ENCODE results near the gene BPIFB2. TPM values are rescaled to one million over a fixed set of nuclear protein-coding genes. Genes with fewer than 3 reads are reported as not detected.

The BPIFB2 gene
- total and polyA plus RNA-seq, 2 donors (not counting 1 experiment from before 2014, with no cell fraction given) = not detected

- no peak for DNase-seq (ENCODE audit: low read depth in 2 of 2)
- no peak overlapping the region for H3K4me3 ChIP-seq (replicated peaks in 1 of 4; ENCODE audit: control extremely low read depth in 1 of 4, insufficient read depth in 1 of 4, low read depth in 3 of 4, low read length in 4 of 4)
- H2AFZ ChIP-seq (ENCODE audit: low read length) = no peak overlapping the region
- H3K4me1 ChIP-seq (ENCODE audit: control insufficient read depth, extremely low read depth, insufficient read depth, low read length) = no peaks in the 10 kb centered on the region
- no peak overlapping the region for H3K4me2 ChIP-seq (ENCODE audit: extremely low read depth, insufficient read depth, low read length)
- H3K9ac ChIP-seq (ENCODE audit: insufficient read depth, low read length) = no peak overlapping the region
- no peaks in the 10 kb centered on the region for H3K27me3 ChIP-seq (ENCODE audit: control insufficient read depth, insufficient read depth, low read length)
- H3K27ac ChIP-seq (ENCODE audit: insufficient read depth, low read length) = no peak overlapping the region
- no peaks in the 10 kb centered on the region for H3K9me3 ChIP-seq (ENCODE audit: control insufficient read depth, insufficient read depth, low read depth, low read length)
- H4K20me1 ChIP-seq (ENCODE audit: control insufficient read depth, extremely low read depth, insufficient read depth, low read length) = no peaks in the 10 kb centered on the region
- no peaks in the 10 kb centered on the region for H3K79me2 ChIP-seq (ENCODE audit: control insufficient read depth, insufficient read depth, low read length)
- TF ChIP-seq, protein P1, sequence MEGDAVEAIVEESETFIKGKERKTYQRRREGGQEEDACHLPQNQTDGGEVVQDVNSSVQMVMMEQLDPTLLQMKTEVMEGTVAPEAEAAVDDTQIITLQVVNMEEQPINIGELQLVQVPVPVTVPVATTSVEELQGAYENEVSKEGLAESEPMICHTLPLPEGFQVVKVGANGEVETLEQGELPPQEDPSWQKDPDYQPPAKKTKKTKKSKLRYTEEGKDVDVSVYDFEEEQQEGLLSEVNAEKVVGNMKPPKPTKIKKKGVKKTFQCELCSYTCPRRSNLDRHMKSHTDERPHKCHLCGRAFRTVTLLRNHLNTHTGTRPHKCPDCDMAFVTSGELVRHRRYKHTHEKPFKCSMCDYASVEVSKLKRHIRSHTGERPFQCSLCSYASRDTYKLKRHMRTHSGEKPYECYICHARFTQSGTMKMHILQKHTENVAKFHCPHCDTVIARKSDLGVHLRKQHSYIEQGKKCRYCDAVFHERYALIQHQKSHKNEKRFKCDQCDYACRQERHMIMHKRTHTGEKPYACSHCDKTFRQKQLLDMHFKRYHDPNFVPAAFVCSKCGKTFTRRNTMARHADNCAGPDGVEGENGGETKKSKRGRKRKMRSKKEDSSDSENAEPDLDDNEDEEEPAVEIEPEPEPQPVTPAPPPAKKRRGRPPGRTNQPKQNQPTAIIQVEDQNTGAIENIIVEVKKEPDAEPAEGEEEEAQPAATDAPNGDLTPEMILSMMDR (conservative IDR thresholded peaks at IDR 0.05 in 1 of 2, IDR thresholded peaks at IDR 0.05 in 1 of 2; ENCODE audit: low read depth in 1 of 2, low read length in 2 of 2) = no peak
- no peak for TF ChIP-seq EZH2 (IDR thresholded peaks at IDR 0.05; ENCODE audit: low read length, missing control alignments)
- no peaks in the 10 kb centered on the region for H3K36me3 ChIP-seq (ENCODE audit: control insufficient read depth, insufficient read depth, low read length)
Measured at GRCh38 chr20:32984196-32984595, 23.3 kb upstream of the BPIFB2 start.

DNA sequence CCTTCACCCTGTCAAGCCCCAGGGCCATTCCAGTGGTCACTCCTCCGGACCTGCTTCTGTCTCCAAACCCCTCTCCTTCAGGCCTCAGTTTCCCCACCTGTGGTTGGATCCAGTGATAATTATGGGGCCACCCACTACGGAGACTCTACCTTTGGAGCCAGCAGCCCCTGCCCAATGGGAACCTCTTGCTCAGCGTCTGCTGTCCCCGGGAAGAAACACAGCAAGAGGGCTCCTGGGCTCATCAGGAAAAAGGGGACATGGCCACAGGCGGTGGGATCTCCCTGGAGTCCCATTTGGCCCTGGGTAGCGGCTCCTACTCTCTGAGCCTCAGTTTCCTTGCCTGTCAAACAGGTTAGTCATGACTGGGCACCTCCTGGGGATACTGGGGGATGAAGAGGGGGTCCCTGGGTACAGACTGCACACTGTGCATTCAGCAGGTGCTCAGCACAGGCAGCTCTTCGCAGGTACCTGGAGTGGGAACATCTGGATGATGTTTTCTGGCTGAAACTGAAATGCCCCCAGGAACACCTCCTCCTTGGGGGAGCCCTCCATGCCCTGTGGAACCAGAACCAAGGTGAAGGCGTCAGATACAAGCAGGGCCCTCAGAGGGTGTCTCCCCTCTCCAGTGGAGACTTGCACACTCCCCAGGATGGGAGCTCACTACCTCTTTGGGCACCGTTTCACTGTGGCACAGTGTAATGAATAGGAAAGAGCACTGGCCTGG, 22.7 kb upstream of the BPIFB2 start:
- no peak overlapping the region for H3K9ac ChIP-seq (ENCODE audit: insufficient read depth, low read length)

GRCh38 chr20:32985596-32985995, 21.9 kb upstream of the BPIFB2 start:
- TF ChIP-seq, protein P1 (conservative IDR thresholded peaks at IDR 0.05 in 1 of 2, IDR thresholded peaks at IDR 0.05 in 1 of 2; ENCODE audit: low read depth in 1 of 2, low read length in 2 of 2) = no peak
- no peak for TF ChIP-seq EZH2 (IDR thresholded peaks at IDR 0.05; ENCODE audit: low read length, missing control alignments)
- DNase-seq (ENCODE audit: low read depth in 2 of 2) = no peak
- H3K4me3 ChIP-seq (replicated peaks in 1 of 4; ENCODE audit: control extremely low read depth in 1 of 4, insufficient read depth in 1 of 4, low read depth in 3 of 4, low read length in 4 of 4) = no peak overlapping the region

More for the DNA sequence above, 22.7 kb upstream of the BPIFB2 start:
- Histone ChIP-seq H3K36me3 (ENCODE audit: control insufficient read depth, insufficient read depth, low read length) (no peaks in the 10 kb centered on the region), H3K79me2 (ENCODE audit: control insufficient read depth, insufficient read depth, low read length) (no peaks in the 10 kb centered on the region), H3K9me3 (ENCODE audit: control insufficient read depth, insufficient read depth, low read depth, low read length) (no peaks in the 10 kb centered on the region), H3K4me3 (replicated peaks in 1 of 4; ENCODE audit: control extremely low read depth in 1 of 4, insufficient read depth in 1 of 4, low read depth in 3 of 4, low read length in 4 of 4) (no peak overlapping the region), H3K27me3 (ENCODE audit: control insufficient read depth, insufficient read depth, low read length) (no peaks in the 10 kb centered on the region), H3K4me2 (ENCODE audit: extremely low read depth, insufficient read depth, low read length) (no peak overlapping the region), H2AFZ (ENCODE audit: low read length) (no peak overlapping the region), H3K4me1 (ENCODE audit: control insufficient read depth, extremely low read depth, insufficient read depth, low read length) (no peaks in the 10 kb centered on the region), H4K20me1 (ENCODE audit: control insufficient read depth, extremely low read depth, insufficient read depth, low read length) (no peaks in the 10 kb centered on the region), H3K27ac (ENCODE audit: insufficient read depth, low read length) (no peak overlapping the region)
- TF ChIP-seq EZH2 (IDR thresholded peaks at IDR 0.05; ENCODE audit: low read length, missing control alignments) = no peak
- TF ChIP-seq, protein P1 (conservative IDR thresholded peaks at IDR 0.05 in 1 of 2, IDR thresholded peaks at IDR 0.05 in 1 of 2; ENCODE audit: low read depth in 1 of 2, low read length in 2 of 2) = no peak
- DNase-seq (ENCODE audit: low read depth in 2 of 2) = no peak

More at GRCh38 chr20:32985596-32985995, 21.9 kb upstream of the BPIFB2 start:
- H3K4me2 ChIP-seq (ENCODE audit: extremely low read depth, insufficient read depth, low read length) = no peak overlapping the region
- no peaks in the 10 kb centered on the region for H3K9me3 ChIP-seq (ENCODE audit: control insufficient read depth, insufficient read depth, low read depth, low read length)
- H2AFZ ChIP-seq (ENCODE audit: low read length) = no peak overlapping the region
- H3K27ac ChIP-seq (ENCODE audit: insufficient read depth, low read length) = no peak overlapping the region
- H3K36me3 ChIP-seq (ENCODE audit: control insufficient read depth, insufficient read depth, low read length) = no peaks in the 10 kb centered on the region
- H3K4me1 ChIP-seq (ENCODE audit: control insufficient read depth, extremely low read depth, insufficient read depth, low read length) = no peaks in the 10 kb centered on the region
- H3K79me2 ChIP-seq (ENCODE audit: control insufficient read depth, insufficient read depth, low read length) = no peaks in the 10 kb centered on the region
- no peak overlapping the region for H3K9ac ChIP-seq (ENCODE audit: insufficient read depth, low read length)
- no peaks in the 10 kb centered on the region for H3K27me3 ChIP-seq (ENCODE audit: control insufficient read depth, insufficient read depth, low read length)
- no peaks in the 10 kb centered on the region for H4K20me1 ChIP-seq (ENCODE audit: control insufficient read depth, extremely low read depth, insufficient read depth, low read length)

Data from fibroblast of lung (primary cell).